CD14-positive monocyte (primary cell): Measurements from ENCODE around the gene SMIM34. TPM values are rescaled to one million over a fixed set of nuclear protein-coding genes. Genes with fewer than 3 reads are reported as not detected.
"Not testable (repeated sequence)": the region's sequence is repeated elsewhere in the genome, so short reads cannot be mapped to it uniquely, and the experiment has no call there.

ENCODE experiments used
- DNase-seq, 3 donors: peaks; one replicate each; pipeline ENCODE4 v3.0.0-alpha.2; 2011 to 2022
- H2AFZ ChIP-seq: 2 replicates; pipeline ENCODE4 v1.6.0; 2012; ENCODE audit warnings: mild to moderate bottlenecking, low read depth, low read length, inconsistent platforms; ENCODE audit not compliant: insufficient read depth, poor library complexity, severe bottlenecking
- H3K27ac ChIP-seq, 2 donors: 1 replicate in 1 of 2; 2 replicates in 1 of 2; pipeline ENCODE4 v1.5.1; 2012 to 2013; ENCODE audit warnings: low read length in 2 of 2, control low read depth in 1 of 2, inconsistent platforms in 1 of 2, low read depth in 1 of 2, mild to moderate bottlenecking in 1 of 2
- H3K27me3 ChIP-seq, 2 donors: one replicate each; pipeline versions ENCODE4 v1.6.0 to v1.6.1; 2011 to 2013; ENCODE audit warnings: low read length in 2 of 2; ENCODE audit not compliant: control insufficient read depth in 2 of 2, insufficient read depth in 2 of 2
- H3K36me3 ChIP-seq, 2 donors: replicated peaks in 1 of 2; 1 replicate in 1 of 2; 2 replicates in 1 of 2; pipeline versions ENCODE4 v1.5.1 to v1.6.1; 2012 to 2013; ENCODE audit warnings: low read length in 2 of 2, control low read depth in 1 of 2, inconsistent platforms in 1 of 2, mild to moderate bottlenecking in 1 of 2; ENCODE audit not compliant: insufficient read depth in 2 of 2, control insufficient read depth in 1 of 2
- H3K4me1 ChIP-seq, 2 donors: 1 replicate in 1 of 2; 2 replicates in 1 of 2; pipeline versions ENCODE4 v1.5.1 to v1.6.1; 2012 to 2013; ENCODE audit warnings: low read length in 2 of 2, control low read depth in 1 of 2, inconsistent platforms in 1 of 2, mild to moderate bottlenecking in 1 of 2, moderate library complexity in 1 of 2; ENCODE audit not compliant: insufficient read depth in 2 of 2, control insufficient read depth in 1 of 2
- H3K4me2 ChIP-seq: replicated peaks from 2 replicates; pipeline ENCODE3; 2012; ENCODE audit warnings: low read length, moderate library complexity, mild to moderate bottlenecking; ENCODE audit not compliant: poor library complexity, severe bottlenecking; ENCODE audit errors: extremely low read depth
- H3K4me3 ChIP-seq, 3 experiments: fragments of 200-600 bp in 1 of 3; sonication (generic) in 1 of 3; replicated peaks in 1 of 3; 1 replicate in 2 of 3; 2 replicates in 1 of 3; pipeline ENCODE4 v1.5.1; 2011 to 2013; ENCODE audit warnings: low read length in 3 of 3, mild to moderate bottlenecking in 3 of 3, control low read depth in 2 of 3, low read depth in 2 of 3, inconsistent platforms in 1 of 3, moderate library complexity in 1 of 3
- H3K79me2 ChIP-seq: 2 replicates; pipeline ENCODE4 v1.6.0; 2012; ENCODE audit warnings: mild to moderate bottlenecking, control low read depth, inconsistent platforms, low read length, moderate library complexity; ENCODE audit not compliant: insufficient read depth
- H3K9ac ChIP-seq: 2 replicates; pipeline ENCODE4 v1.6.0; 2017; ENCODE audit warnings: low read length, mild to moderate bottlenecking; ENCODE audit not compliant: insufficient read depth, poor library complexity, severe bottlenecking
- H3K9me3 ChIP-seq, 2 donors: replicated peaks in 1 of 2; 1 replicate in 1 of 2; 2 replicates in 1 of 2; pipeline versions ENCODE4 v1.5.1 to v1.6.1; 2012 to 2013; ENCODE audit warnings: low read length in 2 of 2, control low read depth in 1 of 2; ENCODE audit not compliant: control insufficient read depth in 1 of 2, insufficient read depth in 1 of 2
- H4K20me1 ChIP-seq: 2 replicates; pipeline ENCODE4 v1.6.0; 2012; ENCODE audit warnings: mild to moderate bottlenecking, low read length, control low read depth, moderate library complexity; ENCODE audit not compliant: insufficient read depth
- H3K27ac Mint-ChIP-seq, 7 donors: one replicate each; pipeline ENCODE4 v1.8.0; 2020; ENCODE audit warnings: mild to moderate bottlenecking in 7 of 7, mixed read lengths in 7 of 7, moderate library complexity in 6 of 7, inconsistent platforms in 2 of 7
- H3K27me3 Mint-ChIP-seq, 3 donors: one replicate each; pipeline ENCODE4 v1.8.0; 2021 to 2022; ENCODE audit warnings: low read depth in 3 of 3, mild to moderate bottlenecking in 3 of 3, mixed read lengths in 3 of 3, moderate library complexity in 3 of 3, inconsistent platforms in 1 of 3
- H3K36me3 Mint-ChIP-seq, 2 donors: one replicate each; pipeline ENCODE4 v1.8.0; 2020; ENCODE audit warnings: mixed read lengths in 2 of 2, inconsistent platforms in 1 of 2, mild to moderate bottlenecking in 1 of 2
- H3K4me1 Mint-ChIP-seq: one replicate; pipeline ENCODE4 v1.8.0; 2020; ENCODE audit warnings: mild to moderate bottlenecking, mixed read lengths
- H3K4me3 Mint-ChIP-seq, 2 donors: one replicate each; pipeline ENCODE4 v1.8.0; 2020; ENCODE audit warnings: mild to moderate bottlenecking in 2 of 2, mixed read lengths in 2 of 2, moderate library complexity in 1 of 2
- H3K9me3 Mint-ChIP-seq, 7 donors: one replicate each; pipeline ENCODE4 v1.8.0; 2020 to 2022; ENCODE audit warnings: mixed read lengths in 7 of 7, mild to moderate bottlenecking in 6 of 7, moderate library complexity in 6 of 7, inconsistent platforms in 2 of 7
- WGBS: methylation state at CpG from one replicate; pipeline ENCODE4 v1.1.5; 2013; ENCODE audit warnings: missing lambda C conversion rate; ENCODE audit not compliant: insufficient coverage; 5-methylcytosine and 5-hydroxymethylcytosine counted together
- intact Hi-C, 2 donors: fragments of 100-400 bp; cut with micrococcal nuclease; formaldehyde crosslinking; loops; one replicate each; pipeline versions ENCODE4 v1.15.0 to v1.15.1; 2023
- polyA plus RNA-seq, 3 donors: library from polyadenylated mRNA; depleted of rRNA in 1 of 3; unstranded in 2 of 3; stranded (reverse) in 1 of 3; fragments of 300-500 nt in 2 of 3; fragments of >200 nt in 1 of 3; fragmentation: Illumina TruSeq in 2 of 3; gene quantifications; 1 replicate in 2 of 3; 2 replicates in 1 of 3; pipeline ENCODE4 v1.2.3, GENCODE V29; 2012 to 2021

Gene SMIM34
- polyA plus RNA-seq, 3 donors, result 0.21 TPM; not detected in 2

DNA sequence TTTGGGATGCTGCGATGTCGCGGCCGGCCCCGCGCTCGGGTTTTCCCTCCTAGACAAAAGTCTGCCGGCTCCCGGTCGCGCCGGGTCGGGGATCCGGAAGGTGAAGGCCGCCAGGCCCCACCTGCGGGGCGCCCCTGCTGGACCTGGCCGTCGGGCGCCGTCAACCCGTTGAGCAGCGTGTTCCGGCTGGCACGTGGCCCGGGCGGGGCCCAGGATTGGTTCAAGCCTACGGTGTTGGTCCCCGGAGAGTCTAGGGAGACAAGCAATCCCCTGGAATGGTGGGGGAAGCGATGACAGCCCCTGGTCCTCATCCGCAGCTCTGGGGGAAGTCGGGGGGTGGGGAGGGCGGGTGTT lies 48.2 kb downstream of the SMIM34 start:
- H4K20me1 ChIP-seq, DNase-seq, H2AFZ ChIP-seq, intact Hi-C loops, H3K27me3 ChIP-seq, H3K79me2 ChIP-seq, H3K27ac Mint-ChIP-seq, H3K27me3 Mint-ChIP-seq, H3K9me3 ChIP-seq, H3K4me3 ChIP-seq, H3K9me3 Mint-ChIP-seq, H3K27ac ChIP-seq, H3K36me3 Mint-ChIP-seq, H3K9ac ChIP-seq, H3K36me3 ChIP-seq, H3K4me3 Mint-ChIP-seq, H3K4me2 ChIP-seq: not testable (repeated sequence)
- H3K4me1 Mint-ChIP-seq, result peaks cover 20% of the 10 kb centered on the region
- H3K4me1 ChIP-seq, result peaks cover 16% of the 10 kb centered on the region in 2 donors
- no CpG with 5 or more reads among the region's 33 CpGs for WGBS

DNA sequence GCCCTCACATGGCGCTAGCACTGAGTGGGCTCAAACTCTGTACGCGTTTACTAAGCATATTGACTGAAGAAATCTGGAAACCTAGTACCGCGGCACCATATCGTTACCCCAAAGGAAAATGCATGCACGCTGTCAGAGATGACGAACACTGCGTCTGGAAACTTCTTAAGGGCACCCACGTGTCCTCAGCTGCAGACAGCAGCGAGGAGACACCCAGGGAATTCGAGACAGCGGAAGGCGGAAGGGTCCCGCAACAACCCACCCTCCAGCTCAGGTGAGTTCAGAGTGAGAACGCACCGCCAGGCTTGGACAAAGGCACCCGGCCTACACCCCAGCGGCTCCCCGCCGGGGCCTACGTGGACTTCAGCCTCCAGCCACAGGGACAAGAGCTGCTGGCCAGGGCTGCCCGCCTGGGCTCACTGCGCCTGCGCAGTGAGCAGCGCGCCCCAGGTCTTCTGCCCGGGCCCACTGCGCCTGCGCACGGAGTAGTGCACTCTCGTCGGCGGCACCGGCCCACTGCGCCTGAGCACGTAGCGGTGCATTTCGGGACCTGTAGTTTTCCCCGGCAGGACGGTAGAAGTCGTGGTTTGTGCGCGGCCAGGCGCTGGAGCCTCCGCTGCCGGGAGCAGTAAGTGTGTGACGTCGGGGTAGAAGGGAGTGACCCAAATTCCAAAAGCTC lies 48.7 kb downstream of the SMIM34 start, which contains the start of gene SMIM11:
Gene SMIM11 (plus strand): TSS at position 568 of the 679 bp plus-strand sequence. CDS start 3,998 bp downstream, outside the sequence.
- H2AFZ ChIP-seq, H3K36me3 ChIP-seq, H3K4me2 ChIP-seq, H3K4me3 ChIP-seq, H3K27ac Mint-ChIP-seq, H3K9ac ChIP-seq, H3K27me3 ChIP-seq, H3K27me3 Mint-ChIP-seq, H3K27ac ChIP-seq, H3K9me3 Mint-ChIP-seq, H3K36me3 Mint-ChIP-seq, intact Hi-C loops, H3K9me3 ChIP-seq, DNase-seq, H3K79me2 ChIP-seq, H4K20me1 ChIP-seq, H3K4me3 Mint-ChIP-seq: not testable (repeated sequence)
- no CpG with 5 or more reads among the region's 49 CpGs for WGBS
- peaks cover 20% of the 10 kb centered on the region for H3K4me1 Mint-ChIP-seq
- H3K4me1 ChIP-seq, result peaks cover 16% of the 10 kb centered on the region in 2 donors

DNA sequence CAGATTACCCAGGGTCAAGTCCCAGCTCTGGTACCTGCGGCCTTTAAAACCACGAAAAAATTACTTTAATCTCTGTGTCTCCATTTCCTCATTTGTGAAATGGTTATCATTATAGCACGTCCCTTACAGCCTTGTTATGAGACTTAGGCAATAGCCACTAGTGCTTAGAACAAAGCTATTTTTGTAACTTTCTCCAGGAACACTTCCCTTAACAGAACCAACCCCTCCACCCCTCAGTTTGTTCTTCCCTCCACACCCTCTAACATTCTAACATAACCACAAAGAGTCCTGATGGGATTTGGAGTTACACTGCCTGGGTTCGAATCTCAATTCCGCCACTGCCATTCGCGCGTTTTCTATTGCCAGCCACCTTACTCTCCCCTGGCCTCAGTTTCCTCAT lies 49.3 kb downstream of the SMIM34 start:
- H3K4me1 Mint-ChIP-seq, result peaks cover 20% of the 10 kb centered on the region
- DNase-seq, H3K79me2 ChIP-seq, H4K20me1 ChIP-seq, H3K27ac ChIP-seq, H3K4me3 ChIP-seq, H3K36me3 Mint-ChIP-seq, H3K27me3 ChIP-seq, H3K4me2 ChIP-seq, H3K27me3 Mint-ChIP-seq, H3K4me3 Mint-ChIP-seq, H2AFZ ChIP-seq, H3K9me3 ChIP-seq, H3K9me3 Mint-ChIP-seq, intact Hi-C loops, H3K36me3 ChIP-seq, H3K9ac ChIP-seq: not testable (repeated sequence)
- no CpG with 5 or more reads among the region's 8 CpGs for WGBS
- H3K4me1 ChIP-seq, result peaks cover 16% of the 10 kb centered on the region in 2 donors
- H3K27ac Mint-ChIP-seq, result peak overlapping the region in 2 of 7 donors; percentile 85 to 90
